Mucosa of rectum (tissue), 2 donors: Measurements from ENCODE around the gene KHSRP.

Experiments
- H3K27ac ChIP-seq, 2 donors: one replicate each; pipeline ENCODE4 v1.7.0; 2013; ENCODE audit warnings: inconsistent platforms in 2 of 2, low read depth in 2 of 2, low read length in 2 of 2
- H3K27me3 ChIP-seq, 2 donors: one replicate each; pipeline ENCODE4 v1.7.0; 2013; ENCODE audit warnings: low read length in 2 of 2; ENCODE audit not compliant: control insufficient read depth in 2 of 2, insufficient read depth in 2 of 2
- H3K36me3 ChIP-seq, 2 donors: one replicate each; pipeline ENCODE4 v1.7.0; 2013; ENCODE audit warnings: low read length in 2 of 2; ENCODE audit not compliant: control insufficient read depth in 2 of 2, insufficient read depth in 2 of 2
- H3K4me1 ChIP-seq, 2 donors: one replicate each; pipeline ENCODE4 v1.7.0; 2013; ENCODE audit warnings: low read length in 2 of 2, mild to moderate bottlenecking in 1 of 2; ENCODE audit not compliant: control insufficient read depth in 2 of 2, insufficient read depth in 2 of 2
- H3K4me3 ChIP-seq, 2 donors: one replicate each; pipeline ENCODE4 v1.7.0; 2013; ENCODE audit warnings: low read length in 2 of 2
- H3K9ac ChIP-seq, 2 donors: one replicate each; pipeline ENCODE4 v1.7.0; 2013; ENCODE audit warnings: low read length in 2 of 2, low read depth in 1 of 2, mild to moderate bottlenecking in 1 of 2
- H3K9me3 ChIP-seq, 2 donors: one replicate each; pipeline ENCODE4 v1.7.0; 2013; ENCODE audit warnings: low read length in 2 of 2; ENCODE audit not compliant: control insufficient read depth in 2 of 2
- donor health status: healthy.
- donor health status: Normal muscosa, but diverticular disease.

KHSRP gene

GRCh38 chr19:6393983-6394412, 30.6 kb downstream of the KHSRP start:
- peaks cover 11 to 12% of the 10 kb centered on the region in 2 donors for H3K4me1 ChIP-seq
- H3K36me3 ChIP-seq, result peaks cover 10 to 13% of the 10 kb centered on the region in 2 donors
- peak overlapping the region; percentile 84 to 92 for H3K4me3 ChIP-seq
- peak overlapping the region; percentile 95 to 98 for H3K27ac ChIP-seq
- H3K9ac ChIP-seq, result peak overlapping the region; percentile 85 to 86
- no peaks in the 10 kb centered on the region for H3K9me3 ChIP-seq
- H3K27me3 ChIP-seq, result no peaks in the 10 kb centered on the region

- peak within 1 kb of the TSS; percentile 95 to 98 for H3K27ac ChIP-seq
- H3K27me3 ChIP-seq, result no peaks in the 10 kb centered on the region
- H3K9me3 ChIP-seq, result no peaks in the 10 kb centered on the region
- H3K36me3 ChIP-seq, result peaks cover 16 to 19% of the 10 kb centered on the region in 2 donors
- H3K4me3 ChIP-seq, result peak within 1 kb of the TSS; percentile 84 to 92
- peaks cover 11 to 12% of the 10 kb centered on the region in 2 donors for H3K4me1 ChIP-seq
- peak within 1 kb of the TSS; percentile 85 to 86 for H3K9ac ChIP-seq
Measured at GRCh38 chr19:6393074-6393982, 31.3 kb downstream of the KHSRP start, which contains the start of gene GTF2F1. TSS of gene GTF2F1 (minus strand) at chr19:6393164. CDS start at chr19:6392995, 169 bp downstream.

DNA sequence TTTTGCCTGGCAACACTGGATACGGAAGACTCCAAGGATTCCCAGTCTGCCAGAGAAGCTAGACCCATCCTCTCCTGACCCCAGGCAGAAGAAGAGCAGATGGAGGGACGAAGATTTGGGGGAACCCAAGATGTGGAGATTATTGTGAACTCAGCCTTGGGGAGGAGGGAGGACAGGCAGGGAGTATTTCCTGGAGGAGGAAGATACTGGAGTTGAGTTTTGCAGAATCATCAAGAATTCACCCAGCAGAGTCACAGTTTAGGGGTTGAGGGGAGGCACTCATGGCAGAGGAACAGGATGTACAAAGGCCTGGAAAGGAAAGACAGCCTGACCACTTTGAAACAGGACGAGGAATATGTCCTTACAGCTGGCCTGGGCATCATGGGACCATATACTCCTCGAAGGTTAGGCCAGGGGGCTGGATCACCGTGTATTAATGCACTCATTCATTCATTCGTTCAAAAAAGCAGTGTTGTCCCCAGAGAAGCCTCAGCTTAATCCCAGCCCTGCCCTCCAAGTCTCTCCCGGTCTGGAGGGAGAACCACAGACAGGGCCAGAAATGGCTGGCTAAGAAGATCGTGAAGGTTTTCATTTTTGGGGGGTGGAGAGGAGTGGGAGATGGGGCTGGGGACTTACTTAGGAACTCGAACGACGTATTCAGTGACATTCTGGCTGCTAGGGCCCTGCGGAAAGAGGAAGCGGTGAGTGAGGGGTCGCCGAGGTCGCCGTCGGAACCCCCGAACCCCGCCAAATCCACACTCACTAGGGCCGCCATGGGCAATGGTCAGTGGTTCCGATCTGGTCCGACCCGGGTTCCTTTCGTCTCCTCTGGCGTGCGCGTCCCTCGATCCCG, 32.2 kb downstream of the KHSRP start:
- H3K27me3 ChIP-seq, result no peaks in the 10 kb centered on the region
- H3K9ac ChIP-seq, result peak overlapping the region; percentile 85 to 86
- peak overlapping the region; percentile 95 to 98 for H3K27ac ChIP-seq
- H3K4me3 ChIP-seq, result peak overlapping the region; percentile 84 to 92
- no peaks in the 10 kb centered on the region for H3K9me3 ChIP-seq
- peaks cover 11 to 12% of the 10 kb centered on the region in 2 donors for H3K4me1 ChIP-seq
- H3K36me3 ChIP-seq, result peaks cover 23 to 25% of the 10 kb centered on the region in 2 donors

DNA sequence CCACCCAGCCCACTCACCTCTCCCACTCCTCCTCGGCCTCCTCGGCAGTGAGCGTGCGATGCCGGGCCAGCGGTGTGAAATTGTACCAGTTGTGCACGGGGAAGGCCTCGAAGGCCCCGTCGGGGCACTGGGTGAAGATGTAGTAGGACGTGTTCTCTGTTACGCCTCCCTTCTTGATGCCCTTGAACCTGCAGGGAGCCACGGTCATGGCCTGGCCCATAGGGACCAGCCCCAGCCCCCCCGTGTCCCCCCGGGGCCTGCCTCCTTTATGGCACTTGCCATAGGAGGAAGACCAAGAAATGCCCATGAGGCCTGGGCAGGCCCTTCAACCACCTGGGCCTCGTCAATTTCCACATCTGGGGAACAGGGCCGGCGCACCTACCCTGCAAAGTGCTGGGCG, 37.2 kb downstream of the KHSRP start:
- H3K4me1 ChIP-seq, result peaks cover 4% of the 10 kb centered on the region in 2 donors
- peaks cover 40 to 57% of the 10 kb centered on the region in 2 donors for H3K36me3 ChIP-seq
- no peak overlapping the region for H3K9ac ChIP-seq
- H3K27me3 ChIP-seq, result no peaks in the 10 kb centered on the region
- no peak overlapping the region for H3K27ac ChIP-seq
- H3K4me3 ChIP-seq, result no peak overlapping the region
- no peaks in the 10 kb centered on the region for H3K9me3 ChIP-seq

- Histone ChIP-seq H3K9ac (no peak overlapping the region), H3K36me3 (peaks cover 59 to 73% of the 10 kb centered on the region in 2 donors)
Measured at GRCh38 chr19:6384381-6384780, 40.2 kb downstream of the KHSRP start.

GRCh38 chr19:6383188-6383587, 41.4 kb downstream of the KHSRP start:
- peaks cover 49 to 63% of the 10 kb centered on the region in 2 donors for H3K36me3 ChIP-seq
- H3K9me3 ChIP-seq, result no peaks in the 10 kb centered on the region
- H3K27ac ChIP-seq, result no peak overlapping the region
- H3K4me1 ChIP-seq, result no peaks in the 10 kb centered on the region
- no peak overlapping the region for H3K9ac ChIP-seq
- no peak overlapping the region for H3K4me3 ChIP-seq
- no peaks in the 10 kb centered on the region for H3K27me3 ChIP-seq

More at GRCh38 chr19:6384381-6384780, 40.2 kb downstream of the KHSRP start:
- Histone ChIP-seq H3K27me3 (no peaks in the 10 kb centered on the region), H3K27ac (no peak overlapping the region), H3K4me3 (no peak overlapping the region), H3K9me3 (no peaks in the 10 kb centered on the region), H3K4me1 (no peaks in the 10 kb centered on the region)

- Histone ChIP-seq H3K9ac (no peak overlapping the region), H3K36me3 (peaks cover 36 to 50% of the 10 kb centered on the region in 2 donors), H3K4me1 (no peaks in the 10 kb centered on the region), H3K27me3 (no peaks in the 10 kb centered on the region), H3K9me3 (no peaks in the 10 kb centered on the region), H3K4me3 (no peak overlapping the region), H3K27ac (no peak overlapping the region)
Measured at GRCh38 chr19:6381030-6381750, 43.4 kb downstream of the KHSRP start.

- H3K27ac ChIP-seq, result no peak overlapping the region
Measured at GRCh38 chr19:6379744-6380143, 44.9 kb downstream of the KHSRP start.

DNA sequence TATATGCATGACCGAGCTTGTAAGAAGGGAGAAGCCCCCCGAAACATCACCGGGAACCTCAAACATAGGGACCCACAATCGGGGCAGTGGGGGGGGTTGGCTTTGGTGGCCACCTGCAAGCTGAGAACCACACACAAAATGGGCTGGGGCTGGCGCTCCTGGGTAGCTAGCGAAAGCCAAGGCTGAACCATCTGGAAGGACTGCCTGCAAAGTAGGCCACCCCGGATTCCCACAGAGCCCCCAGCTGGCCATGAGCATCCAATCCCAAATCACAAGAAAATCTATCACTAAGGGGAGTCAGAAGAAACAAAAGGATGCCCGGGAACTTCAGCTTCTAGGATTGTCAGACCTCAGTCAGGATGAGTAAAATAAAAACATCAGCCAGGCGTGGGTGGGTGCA, 46.1 kb downstream of the KHSRP start:
- peaks cover 4 to 6% of the 10 kb centered on the region in 2 donors for H3K4me1 ChIP-seq
- no peak overlapping the region for H3K4me3 ChIP-seq
- H3K36me3 ChIP-seq, result peaks cover 42% of the 10 kb centered on the region in 2 donors
- H3K27ac ChIP-seq, result no peak overlapping the region
- no peaks in the 10 kb centered on the region for H3K9me3 ChIP-seq
- H3K27me3 ChIP-seq, result no peaks in the 10 kb centered on the region
- H3K9ac ChIP-seq, result no peak overlapping the region

More at GRCh38 chr19:6379744-6380143, 44.9 kb downstream of the KHSRP start:
- no peak overlapping the region for H3K4me3 ChIP-seq
- H3K36me3 ChIP-seq, result peaks cover 43 to 46% of the 10 kb centered on the region in 2 donors
- H3K9ac ChIP-seq, result no peak overlapping the region
- H3K4me1 ChIP-seq, result no peaks in the 10 kb centered on the region
- no peaks in the 10 kb centered on the region for H3K9me3 ChIP-seq
- no peaks in the 10 kb centered on the region for H3K27me3 ChIP-seq
